Placental epithelial cell (primary cell): ENCODE data around the gene URB2. TPM values are rescaled to one million over a fixed set of nuclear protein-coding genes. Genes with fewer than 3 reads are reported as not detected.

Experiments used
- total RNA-seq: library from RNA; depleted of rRNA; stranded (reverse); fragments of >200 nt; gene quantifications from 2 replicates; pipeline ENCODE4 v1.2.3, GENCODE V29; 2012

Gene URB2
- 3.9 and 8.5 TPM in 2 replicates for total RNA-seq

DNA sequence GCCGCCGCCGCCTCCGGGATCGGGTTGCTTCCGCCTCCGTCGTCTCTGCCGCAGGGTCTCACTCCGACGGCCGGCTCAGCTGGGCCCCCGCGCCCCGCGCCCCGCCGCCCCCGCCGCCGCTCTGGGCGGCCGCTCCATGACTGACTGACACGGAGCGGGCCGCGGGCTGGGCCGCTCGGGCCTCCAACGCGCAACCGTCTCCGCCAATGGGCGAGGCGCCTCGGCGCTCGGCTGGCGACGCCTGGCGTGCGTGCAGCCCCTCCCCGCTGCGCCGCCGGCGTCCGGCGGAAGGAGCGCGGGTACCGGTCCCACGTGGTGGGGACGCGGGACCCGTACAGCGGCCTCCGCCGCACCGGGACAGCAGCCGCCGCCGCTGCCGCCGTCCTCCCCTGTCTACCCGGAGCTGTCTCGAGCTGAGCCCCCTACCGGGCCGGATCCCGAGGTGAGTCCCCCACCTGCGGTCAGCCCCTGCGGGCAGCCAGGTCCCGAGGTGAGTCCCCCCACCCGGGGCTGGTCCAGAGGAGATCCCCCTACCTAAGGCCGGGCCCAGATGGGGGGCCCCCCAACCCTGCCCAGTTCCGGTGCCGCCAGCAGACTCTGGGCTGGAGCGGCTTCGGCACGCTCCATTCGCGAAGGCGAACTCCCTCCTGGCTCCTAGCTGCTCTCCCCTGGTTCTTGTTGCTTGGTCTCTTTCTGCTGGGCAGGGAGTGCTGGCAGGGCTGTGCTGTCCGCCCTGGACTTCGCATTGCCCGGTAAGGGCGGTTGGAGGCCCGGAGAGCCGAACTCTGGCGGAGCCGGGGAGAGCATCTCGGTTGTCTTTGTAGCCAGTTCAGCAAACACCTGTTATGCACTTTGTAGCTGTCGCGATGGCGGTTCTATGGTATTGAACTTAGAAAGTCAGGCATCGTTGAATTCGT lies at the start of gene URB2, which contains the start of gene TAF5L:
URB2 (plus strand) TSS at position 333 of the 917 bp plus-strand sequence. CDS start 1,387 bp downstream, outside the sequence.
TAF5L (minus strand) TSS at position 208 of the 917 bp plus-strand sequence. CDS start 11,640 bp downstream, outside the sequence.

Other genes starting within 250 kb of the URB2 start
- gene ACTA1, start 192.2 kb upstream of the URB2 start, total RNA-seq = not detected in 2 replicates
- 31.4 and 50.1 TPM in 2 replicates for gene NUP133, start 117.9 kb upstream of the URB2 start, total RNA-seq
- gene ABCB10, start 67.5 kb upstream of the URB2 start, total RNA-seq = 13.3 and 20.1 TPM in 2 replicates
- 18.5 and 34.8 TPM in 2 replicates for gene TAF5L, start 125 bp upstream of the URB2 start, total RNA-seq